GM12864 (cell line): ENCODE data around the gene MT1E.

ENCODE experiments used
- DNase-seq: peaks from one replicate; pipeline ENCODE4 v3.0.0-alpha.2; 2011; ENCODE audit warnings: low read depth
- H3K4me3 ChIP-seq: 2 replicates; pipeline ENCODE4 v1.5.1; 2011; ENCODE audit warnings: mild to moderate bottlenecking, low read depth, low read length, control low read depth
- CTCF ChIP-seq: IDR thresholded peaks from 2 replicates; pipeline ENCODE4 v1.5.1; 2011; ENCODE audit warnings: low read depth, mild to moderate bottlenecking, moderate library complexity, low read length, control low read depth, inconsistent platforms; ENCODE audit errors: missing control alignments

MT1E gene

GRCh38 chr16:56675685-56676210 lies 50.2 kb downstream of the MT1E start:
- no peak for TF ChIP-seq CTCF
- no peak for DNase-seq
- peak overlapping the region; percentile 27 for H3K4me3 ChIP-seq
